B cell (primary cell): ENCODE results near the gene ATP5MC3. TPM values are rescaled to one million over a fixed set of nuclear protein-coding genes. Genes with fewer than 3 reads are reported as not detected.

Experiments
- ATAC-seq: fragments of 200-7000 bp; cut with Tn5 transposase; one replicate; pipeline ENCODE4 v1.10.0; 2021; ENCODE audit warnings: low read depth, mild to moderate bottlenecking, moderate number of reproducible peaks, moderate library complexity
- CTCF ChIA-PET: fragments of 350-600 bp; sonication (Branson Sonifier 250); formaldehyde crosslinking; loops from one replicate; lab custom pipeline; 2021; ENCODE audit warnings: antibody characterized with exemption, inconsistent platforms; lab: Charles Lee
- POLR2A ChIA-PET: fragments of 350-600 bp; sonication (Branson Sonifier 250); formaldehyde crosslinking; loops from one replicate; lab custom pipeline; 2021; ENCODE audit warnings: antibody characterized with exemption; lab: Charles Lee
- DNase-seq: peaks from one replicate; pipeline ENCODE4 v3.0.0; 2013
- H2AFZ ChIP-seq: 2 replicates; pipeline ENCODE4 v1.6.1; 2012; ENCODE audit warnings: mild to moderate bottlenecking, low read depth, low read length; ENCODE audit not compliant: insufficient read depth, poor library complexity, severe bottlenecking
- H3K27ac ChIP-seq, 2 donors: 1 replicate in 1 of 2; 2 replicates in 1 of 2; pipeline ENCODE4 v1.5.1; 2012 to 2013; ENCODE audit warnings: low read length in 2 of 2, mild to moderate bottlenecking in 2 of 2, moderate library complexity in 1 of 2
- H3K27me3 ChIP-seq, 4 experiments: fragments of 200-600 bp in 1 of 4; sonication (generic) in 1 of 4; replicated peaks in 1 of 4; 1 replicate in 2 of 4; 2 replicates in 2 of 4; pipeline versions ENCODE4 v1.6.1 to v1.7.0; 2013 to 2016; ENCODE audit warnings: low read length in 3 of 4, mild to moderate bottlenecking in 2 of 4, mixed read lengths in 1 of 4, moderate library complexity in 1 of 4; ENCODE audit not compliant: insufficient read depth in 4 of 4, control insufficient read depth in 3 of 4; ENCODE audit errors: control extremely low read depth in 1 of 4
- H3K36me3 ChIP-seq, 2 experiments: replicated peaks in 1 of 2; 1 replicate in 1 of 2; 2 replicates in 1 of 2; pipeline versions ENCODE4 v1.6.1 to v1.7.1; 2013; ENCODE audit warnings: low read length in 1 of 2; ENCODE audit not compliant: insufficient read depth in 2 of 2, control insufficient read depth in 1 of 2; ENCODE audit errors: control extremely low read depth in 1 of 2, extremely low read depth in 1 of 2
- H3K4me1 ChIP-seq, 2 donors: fragments of 200-600 bp in 1 of 2; sonication (generic) in 1 of 2; 1 replicate in 1 of 2; 2 replicates in 1 of 2; pipeline versions ENCODE4 v1.5.1 to v1.6.1; 2013 to 2017; ENCODE audit warnings: low read length in 2 of 2; ENCODE audit not compliant: control insufficient read depth in 2 of 2, insufficient read depth in 2 of 2
- H3K4me2 ChIP-seq: replicated peaks from 2 replicates; pipeline ENCODE3; 2012; ENCODE audit warnings: mild to moderate bottlenecking, low read depth, low read length; ENCODE audit not compliant: poor library complexity, severe bottlenecking
- H3K4me3 ChIP-seq, 5 experiments: fragments of 200-600 bp in 1 of 5; sonication (generic) in 1 of 5; 1 replicate in 3 of 5; 2 replicates in 2 of 5; pipeline versions ENCODE4 v1.5.1 to v1.7.0; 2011 to 2016; ENCODE audit warnings: low read length in 4 of 5, mild to moderate bottlenecking in 4 of 5, low read depth in 2 of 5, control low read depth in 1 of 5, moderate library complexity in 1 of 5; ENCODE audit not compliant: insufficient read depth in 1 of 5; ENCODE audit errors: control extremely low read depth in 1 of 5, extremely low read depth in 1 of 5
- H3K79me2 ChIP-seq: fragments of 200-600 bp; sonication (generic); one replicate; pipeline ENCODE4 v1.6.0; 2016; ENCODE audit warnings: low read length; ENCODE audit not compliant: control insufficient read depth, insufficient read depth
- H3K9ac ChIP-seq: fragments of 200-600 bp; sonication (generic); 2 replicates; pipeline ENCODE4 v1.6.1; 2017; ENCODE audit warnings: mild to moderate bottlenecking, low read length, moderate library complexity
- H3K9me3 ChIP-seq, 3 donors: one replicate each; pipeline versions ENCODE4 v1.6.1 to v1.7.1; 2013; ENCODE audit warnings: low read length in 2 of 3; ENCODE audit not compliant: control insufficient read depth in 2 of 3, insufficient read depth in 1 of 3; ENCODE audit errors: control extremely low read depth in 1 of 3
- H4K20me1 ChIP-seq: 2 replicates; pipeline ENCODE4 v1.6.0; 2012; ENCODE audit warnings: mild to moderate bottlenecking, low read length; ENCODE audit not compliant: insufficient read depth, control insufficient read depth, poor library complexity, severe bottlenecking
- H3K27ac Mint-ChIP-seq: one replicate; pipeline ENCODE4 v1.8.0; 2021; ENCODE audit warnings: mixed read lengths
- H3K27me3 Mint-ChIP-seq: one replicate; pipeline ENCODE4 v1.8.0; 2021; ENCODE audit warnings: mixed read lengths
- H3K4me1 Mint-ChIP-seq: one replicate; pipeline ENCODE4 v1.8.0; 2021; ENCODE audit warnings: mixed read lengths
- H3K4me3 Mint-ChIP-seq: one replicate; pipeline ENCODE4 v1.8.0; 2021; ENCODE audit warnings: mixed read lengths
- H3K9me3 Mint-ChIP-seq: one replicate; pipeline ENCODE4 v1.8.0; 2022; ENCODE audit warnings: mixed read lengths; ENCODE audit not compliant: insufficient read depth
- CTCF ChIP-seq: fragments of 200-600 bp; IDR thresholded peaks from one replicate; pipeline ENCODE4 v1.8.0; 2022; ENCODE audit warnings: antibody characterized with exemption, mild to moderate bottlenecking
- EZH2 ChIP-seq: IDR thresholded peaks from 2 replicates; pipeline ENCODE4 v1.6.1; 2012; ENCODE audit warnings: borderline replicate concordance, low read depth, mild to moderate bottlenecking, moderate library complexity, low read length; ENCODE audit not compliant: insufficient read depth, poor library complexity, severe bottlenecking
- WGBS: methylation state at CpG from one replicate; pipeline ENCODE4 v1.1.5; 2013; ENCODE audit warnings: missing lambda C conversion rate; ENCODE audit not compliant: insufficient coverage; 5-methylcytosine and 5-hydroxymethylcytosine counted together
- intact Hi-C: fragments of 100-400 bp; cut with micrococcal nuclease; formaldehyde crosslinking; loops from one replicate; pipeline ENCODE4 v1.10.0; 2022
- polyA plus RNA-seq: library from polyadenylated mRNA; depleted of rRNA; stranded (reverse); fragments of >200 nt; gene quantifications from 2 replicates; pipeline ENCODE4 v1.2.3, GENCODE V29; 2012
- total RNA-seq, 2 donors: library from RNA; stranded (reverse); fragments of 120-200 nt in 1 of 2; gene quantifications; 1 replicate in 1 of 2; 2 replicates in 1 of 2; pipeline versions ENCODE4 v1.2.3 to v1.2.4, GENCODE V29; 2013 to 2022

Gene ATP5MC3
- total and polyA plus RNA-seq, 2 donors (not counting 1 experiment from before 2014, with no cell fraction given): 68.5 to 94.1 TPM

DNA sequence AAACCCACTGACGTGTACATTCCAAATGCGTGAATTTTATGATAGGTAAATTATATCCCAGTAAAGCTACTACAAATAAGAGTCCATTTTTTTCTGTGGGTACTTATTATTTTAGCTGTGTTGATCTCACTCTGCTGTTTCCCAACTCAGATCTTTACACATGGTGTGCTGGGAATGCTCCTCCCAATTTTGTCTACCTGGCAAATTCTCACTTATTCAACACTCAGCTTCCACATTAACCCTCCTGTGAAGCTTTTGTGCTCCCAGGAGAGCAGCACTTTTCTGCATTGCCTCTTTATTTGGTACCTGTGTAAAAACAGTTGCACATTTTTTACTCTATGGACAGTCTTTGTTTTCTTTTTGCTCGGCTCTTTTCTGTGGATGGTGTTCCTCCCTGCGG lies 38.6 kb upstream of the ATP5MC3 start:
- Histone ChIP-seq H3K79me2 (no peaks in the 10 kb centered on the region), H2AFZ (no peak overlapping the region), H3K36me3 (no peaks in the 10 kb centered on the region), H3K4me1 (no peaks in the 10 kb centered on the region), H3K27ac (no peak overlapping the region), H3K4me2 (no peak overlapping the region), H3K4me3 (no peak overlapping the region), H3K9me3 (no peaks in the 10 kb centered on the region), H3K9ac (no peak overlapping the region), H3K27me3 (peaks cover 0 to 15% (median 1%) of the 10 kb centered on the region in 4 experiments), H4K20me1 (no peaks in the 10 kb centered on the region)
- no peaks in the 10 kb centered on the region for H3K4me1 Mint-ChIP-seq
- ChIA-PET CTCF (interaction anchor here (0.6 to 1.1 kb wide), 2 partner anchors 16 to 101 kb away, joined by 3 to 4 read pairs; no protein-coding TSS in a partner anchor), POLR2A (no interaction called here)
- no peak overlapping the region for H3K4me3 Mint-ChIP-seq
- no peak overlapping the region for H3K27ac Mint-ChIP-seq
- ATAC-seq (no peak), DNase-seq (no peak)
- WGBS: 80% methylated on average over 1 of the region's 4 CpGs
- peaks cover 23% of the 10 kb centered on the region for H3K27me3 Mint-ChIP-seq
- H3K9me3 Mint-ChIP-seq: no peaks in the 10 kb centered on the region
- TF ChIP-seq CTCF (no peak), EZH2 (no peak)
- intact Hi-C loops: no loop called here

DNA sequence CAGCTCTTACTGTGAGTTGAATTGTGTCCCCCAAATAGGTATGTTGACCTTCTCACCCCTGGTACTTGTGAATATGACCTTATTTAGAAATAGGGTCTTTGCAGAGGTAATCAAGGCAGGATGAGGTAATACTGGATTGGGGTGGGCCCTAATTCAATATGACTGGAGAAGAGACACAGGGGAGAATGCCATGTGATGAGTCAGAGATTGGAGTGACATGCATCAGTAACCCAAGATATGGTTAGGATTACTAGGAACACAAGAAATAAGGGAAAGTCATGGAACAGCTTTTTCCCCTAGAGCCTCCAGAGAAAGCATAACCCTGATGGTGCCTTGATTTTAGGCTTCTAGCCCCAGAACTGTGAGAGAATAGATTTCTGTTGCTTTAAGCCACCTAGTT lies 37.0 kb upstream of the ATP5MC3 start:
- no peak for TF ChIP-seq CTCF
- TF ChIP-seq EZH2: no peak
- H4K20me1 ChIP-seq: no peaks in the 10 kb centered on the region
- H3K9ac ChIP-seq: no peak overlapping the region
- H3K4me2 ChIP-seq: no peak overlapping the region
- no peak for ATAC-seq
- H3K79me2 ChIP-seq: no peaks in the 10 kb centered on the region
- no peak overlapping the region for H2AFZ ChIP-seq
- intact Hi-C loops: no loop called here
- H3K9me3 ChIP-seq: no peaks in the 10 kb centered on the region
- no peak overlapping the region for H3K27ac ChIP-seq
- no peaks in the 10 kb centered on the region for H3K36me3 ChIP-seq
- no peaks in the 10 kb centered on the region for H3K4me1 ChIP-seq
- Mint-ChIP-seq H3K27ac (no peak overlapping the region), H3K9me3 (no peaks in the 10 kb centered on the region), H3K27me3 (peaks cover 20% of the 10 kb centered on the region), H3K4me3 (no peak overlapping the region), H3K4me1 (no peaks in the 10 kb centered on the region)
- no peak overlapping the region for H3K4me3 ChIP-seq
- ChIA-PET POLR2A (no interaction called here), CTCF (interaction anchor here (0.6 kb wide), 1 partner anchor 11 kb away, joined by 3 read pairs; no protein-coding TSS in a partner anchor)
- no peak for DNase-seq
- H3K27me3 ChIP-seq: peaks cover 0 to 11% (median 0%) of the 10 kb centered on the region in 4 experiments
